Fibroblast of the aortic adventitia (primary cell): Measurements from ENCODE around the gene MTX3. TPM values are rescaled to one million over a fixed set of nuclear protein-coding genes. Genes with fewer than 3 reads are reported as not detected.
A peak's percentile ranks its signal among the peaks of the same experiment; 100 is the strongest.

Experiments
- DNase-seq: peaks from one replicate; pipeline ENCODE4 v3.0.0-alpha.2; 2010; ENCODE audit warnings: low read depth
- H3K4me3 ChIP-seq: 2 replicates; pipeline ENCODE4 v1.5.1; 2011; ENCODE audit warnings: low read depth, mild to moderate bottlenecking, control low read depth, low read length, moderate library complexity
- total RNA-seq: library from RNA; depleted of rRNA; stranded (reverse); fragments of >200 nt; gene quantifications from 2 replicates; pipeline ENCODE4 v1.2.3, GENCODE V29; 2012; ENCODE audit warnings: low replicate concordance
- TF ChIP-seq, protein P1 (sequence below): IDR thresholded peaks from 2 replicates; pipeline ENCODE4 v1.5.1; 2011; ENCODE audit warnings: mild to moderate bottlenecking, low read length, control low read depth, inconsistent platforms; ENCODE audit not compliant: insufficient read depth

The MTX3 gene
- total RNA-seq, 1 donor = 23.4 TPM

DNA sequence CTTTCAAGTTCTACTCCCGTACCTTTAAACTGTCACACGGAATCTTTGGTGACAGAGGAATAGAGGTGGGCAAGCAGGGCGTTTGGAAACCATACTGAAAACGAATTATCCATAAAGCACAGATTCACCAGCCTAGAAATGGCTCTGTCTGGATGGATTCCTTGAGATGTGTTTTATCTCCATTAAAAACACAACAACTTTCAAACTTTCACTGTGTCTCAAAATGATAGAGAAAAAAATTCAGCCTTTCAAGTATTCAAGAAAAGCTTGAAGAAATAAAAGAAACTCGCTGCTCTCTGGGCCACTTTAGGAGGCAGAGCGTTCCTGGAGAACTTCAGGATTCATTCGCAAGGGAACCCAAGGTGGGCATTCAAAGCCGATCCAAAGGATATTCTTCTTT, 43.5 kb upstream of the MTX3 start:
- peak; percentile 4 for DNase-seq
- TF ChIP-seq, protein P1, sequence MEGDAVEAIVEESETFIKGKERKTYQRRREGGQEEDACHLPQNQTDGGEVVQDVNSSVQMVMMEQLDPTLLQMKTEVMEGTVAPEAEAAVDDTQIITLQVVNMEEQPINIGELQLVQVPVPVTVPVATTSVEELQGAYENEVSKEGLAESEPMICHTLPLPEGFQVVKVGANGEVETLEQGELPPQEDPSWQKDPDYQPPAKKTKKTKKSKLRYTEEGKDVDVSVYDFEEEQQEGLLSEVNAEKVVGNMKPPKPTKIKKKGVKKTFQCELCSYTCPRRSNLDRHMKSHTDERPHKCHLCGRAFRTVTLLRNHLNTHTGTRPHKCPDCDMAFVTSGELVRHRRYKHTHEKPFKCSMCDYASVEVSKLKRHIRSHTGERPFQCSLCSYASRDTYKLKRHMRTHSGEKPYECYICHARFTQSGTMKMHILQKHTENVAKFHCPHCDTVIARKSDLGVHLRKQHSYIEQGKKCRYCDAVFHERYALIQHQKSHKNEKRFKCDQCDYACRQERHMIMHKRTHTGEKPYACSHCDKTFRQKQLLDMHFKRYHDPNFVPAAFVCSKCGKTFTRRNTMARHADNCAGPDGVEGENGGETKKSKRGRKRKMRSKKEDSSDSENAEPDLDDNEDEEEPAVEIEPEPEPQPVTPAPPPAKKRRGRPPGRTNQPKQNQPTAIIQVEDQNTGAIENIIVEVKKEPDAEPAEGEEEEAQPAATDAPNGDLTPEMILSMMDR = no peak
- no peak overlapping the region for H3K4me3 ChIP-seq

- TF ChIP-seq, protein P1 = no peak
- DNase-seq = no peak
- H3K4me3 ChIP-seq = no peak overlapping the region
Observed at GRCh38 chr5:80033513-80033912, 42.5 kb upstream of the MTX3 start.

GRCh38 chr5:80031109-80031508, 40.0 kb upstream of the MTX3 start:
- DNase-seq = no peak
- no peak overlapping the region for H3K4me3 ChIP-seq
- TF ChIP-seq, protein P1 = no peak

DNA sequence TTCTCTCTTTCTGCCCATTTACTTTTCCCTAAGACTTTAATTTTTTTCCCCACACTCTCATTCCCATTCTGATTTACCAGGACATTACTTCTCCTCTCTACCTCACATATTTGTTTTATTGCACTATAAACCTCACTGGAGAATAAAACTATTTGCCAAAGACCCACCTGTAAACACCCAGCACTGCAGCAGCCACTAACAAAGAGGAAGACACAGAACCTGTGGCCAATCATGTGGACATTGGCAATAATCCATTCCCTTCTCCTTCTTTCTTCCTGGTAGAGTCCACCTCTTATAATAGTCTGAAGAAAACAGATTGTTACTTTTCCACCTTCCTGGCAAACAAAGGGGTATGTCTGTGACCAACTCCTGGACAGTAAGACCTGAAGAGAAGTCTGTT, 35.8 kb upstream of the MTX3 start:
- H3K4me3 ChIP-seq = no peak overlapping the region
- TF ChIP-seq, protein P1 = no peak
- no peak for DNase-seq

DNA sequence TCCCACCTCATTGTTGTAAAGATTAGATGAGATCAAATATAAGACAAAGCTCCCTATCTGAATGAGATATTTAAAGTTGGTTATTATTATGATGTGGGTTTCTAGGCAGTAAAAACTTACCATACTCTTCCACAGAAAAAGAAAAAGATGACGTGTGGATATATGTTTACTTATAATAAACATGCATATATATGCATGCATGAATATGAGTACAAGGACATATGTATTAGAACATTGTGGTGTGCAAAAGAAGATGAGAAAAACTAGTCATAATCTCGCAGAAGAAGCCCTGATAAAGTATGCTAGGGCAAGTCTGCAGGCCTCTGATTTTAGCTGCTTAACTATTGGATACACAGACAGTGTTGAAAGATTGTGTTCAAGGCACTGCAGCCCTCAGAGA, 34.0 kb upstream of the MTX3 start:
- DNase-seq = no peak
- no peak overlapping the region for H3K4me3 ChIP-seq
- TF ChIP-seq, protein P1 = no peak

DNA sequence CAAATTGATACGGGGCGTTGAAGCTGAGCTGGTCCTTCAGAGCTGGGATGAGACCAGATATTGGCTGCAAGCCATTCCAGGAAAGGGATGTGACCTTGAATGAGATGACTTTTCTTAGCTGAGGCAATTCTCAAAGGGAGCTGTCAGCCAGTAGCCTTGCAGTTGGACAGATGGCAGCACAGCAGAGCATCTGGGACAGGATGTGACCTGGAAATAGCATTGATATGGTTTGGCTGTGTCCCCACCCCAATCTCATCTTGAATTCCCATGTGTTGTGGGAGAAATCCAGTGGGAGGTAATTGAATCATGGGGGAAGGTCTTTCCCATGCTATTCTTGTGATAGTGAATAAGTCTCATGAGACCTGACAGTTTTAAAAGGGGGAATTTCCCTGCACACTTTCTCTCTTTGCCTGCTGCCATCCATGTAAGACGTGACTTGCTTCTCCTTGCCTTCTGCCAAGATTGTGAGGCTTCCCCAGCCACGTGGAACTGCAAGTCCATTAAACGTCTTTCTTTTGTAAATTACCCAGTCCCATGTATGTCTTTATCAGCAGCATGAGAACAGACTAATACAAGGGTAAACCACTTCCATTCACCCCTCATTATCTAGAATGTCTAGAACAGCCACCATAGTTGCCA, 19.8 kb upstream of the MTX3 start:
- TF ChIP-seq, protein P1 = no peak
- no peak for DNase-seq
- H3K4me3 ChIP-seq = no peak overlapping the region
